Pancreas (tissue), 10 donors: ENCODE results near the gene RPA3. TPM values are rescaled to one million over a fixed set of nuclear protein-coding genes. Genes with fewer than 3 reads are reported as not detected.

ENCODE experiments used
- ATAC-seq, 4 donors: fragments of 200-7000 bp; cut with Tn5 transposase; one replicate each; pipeline versions ENCODE4 v1.8.0 to v1.9.1; 2020; ENCODE audit warnings: mild to moderate bottlenecking in 4 of 4, moderate library complexity in 4 of 4
- DNase-seq, 6 donors: peaks; one replicate each; pipeline ENCODE4 v3.0.0-alpha.2; 2020
- FAIRE-seq: peaks from 2 replicates; lab custom pipeline; 2012; peaks lifted over from hg19 to GRCh38; lab: Jason Lieb, UNC
- H3K27ac ChIP-seq, 4 donors: fragments of 200-600 bp; sonication (generic); 1 replicate in 3 of 4; 2 replicates in 1 of 4; pipeline versions ENCODE4 v1.5.0 to v1.8.0; 2020
- H3K27me3 ChIP-seq, 4 donors: fragments of 200-600 bp; one replicate each; pipeline ENCODE4 v1.8.0; 2021
- H3K36me3 ChIP-seq, 3 donors: fragments of 200-600 bp; sonication (generic) in 1 of 3; one replicate each; pipeline versions ENCODE4 v1.5.0 to v1.8.0; 2020 to 2021
- H3K4me1 ChIP-seq, 3 donors: fragments of 200-600 bp; one replicate each; pipeline ENCODE4 v1.8.0; 2021
- H3K4me3 ChIP-seq, 4 donors: fragments of 200-600 bp; sonication (generic) in 2 of 4; one replicate each; pipeline versions ENCODE4 v1.5.0 to v1.8.0; 2020 to 2021
- H3K9me3 ChIP-seq, 4 donors: fragments of 200-600 bp; one replicate each; pipeline ENCODE4 v1.8.0; 2021
- WGBS, 2 donors: extraction: QIAGEN DNeasy Blood & Tissue Kit; methylation state at CpG; one replicate each; pipeline ENCODE4 v1.1.7; 2013; 5-methylcytosine and 5-hydroxymethylcytosine counted together
- intact Hi-C, 3 donors: fragments of 100-400 bp; cut with DNase I; formaldehyde crosslinking; loops; one replicate each; pipeline versions ENCODE4 v1.11.1 to v1.14.2; 2022
- polyA plus RNA-seq, 2 donors: library from polyadenylated mRNA; stranded (reverse); fragments of 200-250 nt; gene quantifications; one replicate each; pipeline ENCODE4 v1.2.3, GENCODE V29; 2013
- total RNA-seq, 6 donors: library from RNA; stranded (reverse); fragmentation: NEBNext Ultra II Directional in 4 of 6; extraction: Animal tissue kit (Norgen Biotek cat#: 25700) in 4 of 6; gene quantifications; one replicate each; pipeline versions ENCODE4 v1.2.1 to v1.2.4, GENCODE V29; 2021 to 2023
- TF ChIP-seq, protein P1 (sequence below), 4 donors: fragments of 200-600 bp; sonication (generic) in 3 of 4; IDR thresholded peaks; one replicate each; pipeline versions ENCODE4 v1.5.0 to v1.8.0; 2021; ENCODE audit warnings: antibody characterized with exemption in 4 of 4
- donor health status: healthy with polysubstance abuse.
- donor health status: DM: no; HTN: no; CAD: no; lungs with moderate emphysema.
- donor health status: DM: no; HTN: no; CAD: no.
- donor health status: control.
- donor health status: control.
- donor health status: Bipolar disorder and iron deficiency.
- donor health status: DM: yes; HTN: yes; CAD: no.
- donor health status: DM: no; HTN: no; CAD: no.
- donor health status: DM: no; HTN: no; CAD: no.
- donor health status: DM: yes; HTN: yes; CAD: no.

RPA3 gene
- total and polyA plus RNA-seq, 8 donors, result 5.2 to 16.0 (median 10.0) TPM

- Histone ChIP-seq H3K9me3 (no peaks in the 10 kb centered on the region), H3K4me3 (no peak overlapping the region), H3K4me1 (no peaks in the 10 kb centered on the region), H3K27me3 (no peaks in the 10 kb centered on the region), H3K27ac (no peak overlapping the region), H3K36me3 (no peaks in the 10 kb centered on the region)
- ATAC-seq, result no peak
- DNase-seq, result no peak
- TF ChIP-seq, protein P1, sequence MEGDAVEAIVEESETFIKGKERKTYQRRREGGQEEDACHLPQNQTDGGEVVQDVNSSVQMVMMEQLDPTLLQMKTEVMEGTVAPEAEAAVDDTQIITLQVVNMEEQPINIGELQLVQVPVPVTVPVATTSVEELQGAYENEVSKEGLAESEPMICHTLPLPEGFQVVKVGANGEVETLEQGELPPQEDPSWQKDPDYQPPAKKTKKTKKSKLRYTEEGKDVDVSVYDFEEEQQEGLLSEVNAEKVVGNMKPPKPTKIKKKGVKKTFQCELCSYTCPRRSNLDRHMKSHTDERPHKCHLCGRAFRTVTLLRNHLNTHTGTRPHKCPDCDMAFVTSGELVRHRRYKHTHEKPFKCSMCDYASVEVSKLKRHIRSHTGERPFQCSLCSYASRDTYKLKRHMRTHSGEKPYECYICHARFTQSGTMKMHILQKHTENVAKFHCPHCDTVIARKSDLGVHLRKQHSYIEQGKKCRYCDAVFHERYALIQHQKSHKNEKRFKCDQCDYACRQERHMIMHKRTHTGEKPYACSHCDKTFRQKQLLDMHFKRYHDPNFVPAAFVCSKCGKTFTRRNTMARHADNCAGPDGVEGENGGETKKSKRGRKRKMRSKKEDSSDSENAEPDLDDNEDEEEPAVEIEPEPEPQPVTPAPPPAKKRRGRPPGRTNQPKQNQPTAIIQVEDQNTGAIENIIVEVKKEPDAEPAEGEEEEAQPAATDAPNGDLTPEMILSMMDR (IDR thresholded peaks at IDR 0.05), result no peak
- 76 to 77% methylated on average over 4 of the region's 4 CpGs for WGBS, 2 donors
- intact Hi-C loops, result no loop called here
- FAIRE-seq, result no peak
Measured at GRCh38 chr7:7614018-7614741, 104.2 kb downstream of the RPA3 start.

DNA sequence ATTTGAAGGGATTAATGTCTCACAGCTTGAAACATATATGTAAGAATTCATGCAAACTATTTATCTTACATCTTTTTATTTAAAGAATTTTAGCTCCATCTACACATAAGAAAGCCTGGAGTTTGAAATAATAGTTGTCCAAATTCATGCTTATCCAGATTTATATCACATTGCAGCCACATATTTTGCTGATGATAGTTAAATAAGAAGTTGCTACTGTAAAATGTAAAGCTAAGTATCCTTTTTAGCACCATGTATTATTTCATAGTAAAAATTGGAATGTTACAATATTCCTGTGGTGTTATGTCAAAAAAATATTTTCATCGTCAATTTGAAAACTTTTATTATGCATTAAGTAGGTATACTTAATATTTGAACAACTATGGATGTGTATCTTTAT is 105.2 kb downstream of the RPA3 start:
- no peak for ATAC-seq
- no peak overlapping the region for H3K4me3 ChIP-seq
- 90 to 96% methylated on average over 1 of the region's 1 CpG for WGBS, 2 donors
- no peak for FAIRE-seq
- intact Hi-C loops, result no loop called here
- H3K9me3 ChIP-seq, result no peaks in the 10 kb centered on the region
- no peak for DNase-seq
- no peaks in the 10 kb centered on the region for H3K36me3 ChIP-seq
- no peaks in the 10 kb centered on the region for H3K4me1 ChIP-seq
- no peak overlapping the region for H3K27ac ChIP-seq
- TF ChIP-seq, protein P1 (IDR thresholded peaks at IDR 0.05), result no peak
- H3K27me3 ChIP-seq, result no peaks in the 10 kb centered on the region

DNA sequence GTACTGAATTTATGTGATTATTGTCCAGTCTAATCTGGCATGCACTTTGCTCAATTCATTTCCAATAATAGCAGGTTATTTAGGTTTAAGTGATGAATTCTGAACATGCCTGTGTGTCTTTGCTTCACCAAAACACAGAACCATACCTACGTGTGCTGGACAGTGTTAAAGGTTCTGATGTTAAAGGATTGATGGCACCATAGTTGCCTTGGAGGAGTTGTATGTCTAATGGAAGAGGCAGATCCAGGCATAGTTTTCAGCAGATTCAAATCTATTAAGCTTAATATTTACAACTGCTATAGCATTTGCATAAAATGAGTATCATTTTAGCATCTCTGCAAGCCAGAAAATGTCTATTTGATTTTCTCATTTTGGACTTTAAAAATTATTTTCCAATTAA is 105.9 kb downstream of the RPA3 start:
- H3K27me3 ChIP-seq, result no peaks in the 10 kb centered on the region
- no peaks in the 10 kb centered on the region for H3K9me3 ChIP-seq
- no peaks in the 10 kb centered on the region for H3K4me1 ChIP-seq
- H3K36me3 ChIP-seq, result peaks cover 0 to 3% (median 0%) of the 10 kb centered on the region in 3 donors
- DNase-seq, result no peak
- intact Hi-C loops, result no loop called here
- no peak for FAIRE-seq
- TF ChIP-seq, protein P1 (IDR thresholded peaks at IDR 0.05), result no peak
- WGBS, 2 donors, result 92 to 95% methylated on average over 1 of the region's 1 CpG
- ATAC-seq, result no peak
- H3K27ac ChIP-seq, result no peak overlapping the region
- H3K4me3 ChIP-seq, result no peak overlapping the region

DNA sequence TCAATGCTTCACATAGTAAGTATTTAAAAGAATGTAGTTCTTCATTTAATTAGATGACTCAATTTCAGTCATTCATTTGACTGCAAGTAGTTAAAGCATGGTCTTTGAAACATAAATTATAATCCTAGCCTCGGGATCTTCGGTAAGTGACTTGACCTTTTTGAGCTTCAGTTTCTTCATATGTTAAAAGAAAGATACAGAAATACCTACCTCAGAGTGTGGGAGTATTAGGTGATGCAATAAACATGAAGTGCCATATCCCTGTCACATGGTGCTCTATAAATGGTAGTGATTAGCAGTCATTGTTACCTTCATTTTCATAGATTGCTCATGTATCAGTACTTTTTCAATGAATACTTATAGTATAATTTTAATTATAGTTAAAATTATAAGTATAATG is 109.1 kb downstream of the RPA3 start:
- H3K4me1 ChIP-seq, result no peaks in the 10 kb centered on the region
- ATAC-seq, result no peak
- H3K4me3 ChIP-seq, result no peak overlapping the region
- no peak for FAIRE-seq
- no peaks in the 10 kb centered on the region for H3K9me3 ChIP-seq
- H3K36me3 ChIP-seq, result peaks cover 0 to 14% (median 0%) of the 10 kb centered on the region in 3 donors
- intact Hi-C loops, result no loop called here
- TF ChIP-seq, protein P1 (IDR thresholded peaks at IDR 0.05), result no peak
- H3K27ac ChIP-seq, result no peak overlapping the region
- no peak for DNase-seq
- WGBS, 2 donors, result 94% methylated on average over 2 of the region's 2 CpGs
- no peaks in the 10 kb centered on the region for H3K27me3 ChIP-seq

DNA sequence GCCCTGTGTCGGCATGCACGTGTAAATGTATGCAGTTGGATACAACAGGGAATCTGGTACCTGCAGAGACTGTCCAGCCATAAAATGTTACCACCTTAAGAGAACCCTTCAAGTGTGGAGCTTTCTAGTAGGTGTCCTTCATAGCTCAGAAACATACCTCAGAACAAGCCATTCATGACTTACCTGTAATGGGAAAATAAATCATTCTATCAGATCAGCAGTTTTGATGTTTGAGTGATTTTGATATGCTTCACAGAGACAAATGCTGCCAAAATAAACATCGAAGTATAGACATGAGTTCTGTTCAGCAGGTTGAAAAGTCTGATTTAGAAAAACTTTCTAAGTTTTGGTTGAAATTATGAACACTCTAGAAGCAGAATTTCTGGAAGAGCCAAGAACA is 111.4 kb downstream of the RPA3 start:
- DNase-seq (no peak), ATAC-seq (no peak), FAIRE-seq (no peak)
- 53 to 59% methylated on average over 3 of the region's 3 CpGs for WGBS, 2 donors
- TF ChIP-seq, protein P1 (IDR thresholded peaks at IDR 0.05), result no peak
- Histone ChIP-seq H3K27me3 (no peaks in the 10 kb centered on the region), H3K4me3 (no peak overlapping the region), H3K9me3 (no peaks in the 10 kb centered on the region), H3K4me1 (no peaks in the 10 kb centered on the region), H3K27ac (no peak overlapping the region), H3K36me3 (peaks cover 0 to 14% (median 0%) of the 10 kb centered on the region in 3 donors)
- intact Hi-C loops, result no loop called here
